ENCODE data around the gene PDSS2. TPM values are rescaled to one million over a fixed set of nuclear protein-coding genes. Genes with fewer than 3 reads are reported as not detected.

PDSS2 gene
- total RNA-seq, 1 experiment from 2014 or later = 17.8 TPM

DNA sequence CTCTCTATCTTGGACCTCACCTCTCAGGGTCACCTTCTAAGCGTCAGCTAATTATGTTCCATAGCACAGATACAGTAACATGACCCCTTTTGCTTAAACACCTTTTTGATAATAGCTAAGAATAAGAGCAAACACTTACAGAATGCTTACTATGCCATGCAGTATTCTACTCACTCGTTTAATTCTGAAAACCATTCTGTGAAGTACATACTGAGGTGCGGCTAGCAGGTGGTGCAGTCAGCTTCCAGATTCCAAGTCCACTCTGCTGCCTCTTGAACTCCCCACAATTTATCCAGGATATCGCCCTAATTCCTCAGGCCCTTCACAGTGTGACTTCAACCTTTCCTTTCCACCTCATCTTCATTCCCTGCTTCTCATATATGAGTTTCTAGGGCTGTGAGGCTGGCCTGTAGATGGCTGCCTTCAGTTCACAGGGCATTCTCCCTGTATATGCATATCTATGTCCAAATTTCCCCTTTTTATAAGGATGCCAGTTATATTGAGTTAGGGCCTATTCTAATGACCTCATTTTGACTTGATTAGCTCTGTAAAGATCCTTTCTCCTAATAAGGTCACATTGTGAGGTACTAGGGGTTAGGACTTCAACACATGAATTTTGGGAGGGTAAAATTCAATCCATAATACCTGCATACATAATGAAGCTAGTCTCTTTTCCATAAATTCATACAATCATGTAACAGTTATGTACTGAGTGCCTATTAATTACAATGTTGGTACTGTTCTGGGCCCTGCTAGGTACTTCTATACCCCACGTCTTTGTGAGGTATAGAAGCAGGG lies 130.1 kb downstream of the PDSS2 start:
- BruUV-seq (replicated peaks) = no TSS peak

DNA sequence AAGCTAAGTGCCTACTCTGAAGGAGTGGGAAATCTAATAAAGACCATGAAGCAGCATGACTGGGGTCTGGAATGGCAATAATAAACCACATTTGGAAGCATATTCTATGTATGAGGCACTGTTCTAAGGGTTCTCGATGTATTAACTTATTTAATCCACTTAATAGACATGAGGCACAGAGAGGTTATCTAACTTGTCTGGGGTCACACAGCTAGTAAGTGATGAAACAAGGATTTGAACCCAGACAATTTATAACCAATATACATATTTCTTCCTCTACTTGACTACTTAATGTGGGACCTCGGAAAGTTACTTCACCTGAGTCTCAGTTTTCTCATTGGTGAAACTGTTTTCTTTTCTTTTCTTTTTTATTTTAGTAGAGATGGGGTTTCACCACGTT lies 131.3 kb downstream of the PDSS2 start:
- Histone ChIP-seq H3K4me2 (no peak overlapping the region), H2AFZ (no peak overlapping the region), H3K36me3 (ENCODE audit: low read depth) (no peaks in the 10 kb centered on the region), H3K27ac (no peak overlapping the region), H3K9me3 (ENCODE audit: insufficient read depth, low read depth) (no peaks in the 10 kb centered on the region), H3K9me2 (ENCODE audit: insufficient read depth) (no peaks in the 10 kb centered on the region), H4K20me1 (ENCODE audit: insufficient read depth) (no peaks in the 10 kb centered on the region), H3F3A (ENCODE audit: insufficient read depth, low read depth) (no peaks in the 10 kb centered on the region), H3K4me1 (replicated peaks; ENCODE audit: insufficient read depth) (no peaks in the 10 kb centered on the region), H3K27me3 (ENCODE audit: insufficient read depth, low read depth) (no peaks in the 10 kb centered on the region), H3K4me3 (no peak overlapping the region), H3K79me2 (ENCODE audit: low read depth) (no peaks in the 10 kb centered on the region)
- TF ChIP-seq, protein P1, sequence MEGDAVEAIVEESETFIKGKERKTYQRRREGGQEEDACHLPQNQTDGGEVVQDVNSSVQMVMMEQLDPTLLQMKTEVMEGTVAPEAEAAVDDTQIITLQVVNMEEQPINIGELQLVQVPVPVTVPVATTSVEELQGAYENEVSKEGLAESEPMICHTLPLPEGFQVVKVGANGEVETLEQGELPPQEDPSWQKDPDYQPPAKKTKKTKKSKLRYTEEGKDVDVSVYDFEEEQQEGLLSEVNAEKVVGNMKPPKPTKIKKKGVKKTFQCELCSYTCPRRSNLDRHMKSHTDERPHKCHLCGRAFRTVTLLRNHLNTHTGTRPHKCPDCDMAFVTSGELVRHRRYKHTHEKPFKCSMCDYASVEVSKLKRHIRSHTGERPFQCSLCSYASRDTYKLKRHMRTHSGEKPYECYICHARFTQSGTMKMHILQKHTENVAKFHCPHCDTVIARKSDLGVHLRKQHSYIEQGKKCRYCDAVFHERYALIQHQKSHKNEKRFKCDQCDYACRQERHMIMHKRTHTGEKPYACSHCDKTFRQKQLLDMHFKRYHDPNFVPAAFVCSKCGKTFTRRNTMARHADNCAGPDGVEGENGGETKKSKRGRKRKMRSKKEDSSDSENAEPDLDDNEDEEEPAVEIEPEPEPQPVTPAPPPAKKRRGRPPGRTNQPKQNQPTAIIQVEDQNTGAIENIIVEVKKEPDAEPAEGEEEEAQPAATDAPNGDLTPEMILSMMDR (conservative IDR thresholded peaks at IDR 0.05) = no peak
- no peak for DNase-seq
- intact Hi-C loops (cut with micrococcal nuclease; ENCODE audit: unreplicated experiment) = no loop called here
- no TSS peak for BruUV-seq (replicated peaks)
- ChIA-PET CTCF (interaction anchor here (0.6 kb wide), 1 partner anchor 10 kb away, joined by 3 read pairs; no protein-coding TSS in a partner anchor), POLR2A (ENCODE audit: unreplicated experiment) (no interaction called here)

More for the DNA sequence above, 130.1 kb downstream of the PDSS2 start:
- TF ChIP-seq, protein P1 (conservative IDR thresholded peaks at IDR 0.05) = no peak
- no peak for TF ChIP-seq EZH2 (IDR thresholded peaks at IDR 0.05; ENCODE audit: low read depth)
- no peak overlapping the region for H2AFZ ChIP-seq
- no peak for DNase-seq
- intact Hi-C loops (cut with micrococcal nuclease; ENCODE audit: unreplicated experiment) = no loop called here
- no peaks in the 10 kb centered on the region for H4K20me1 ChIP-seq (ENCODE audit: insufficient read depth)
- no peak overlapping the region for H3K4me3 ChIP-seq
- CTCF ChIA-PET = no interaction called here
- H3K27me3 ChIP-seq (ENCODE audit: insufficient read depth, low read depth) = no peaks in the 10 kb centered on the region
- no peaks in the 10 kb centered on the region for H3K9me2 ChIP-seq (ENCODE audit: insufficient read depth)
- no peaks in the 10 kb centered on the region for H3K36me3 ChIP-seq (ENCODE audit: low read depth)
- H3K4me2 ChIP-seq = no peak overlapping the region
- no peaks in the 10 kb centered on the region for H3K79me2 ChIP-seq (ENCODE audit: low read depth)
- no peaks in the 10 kb centered on the region for H3K9me3 ChIP-seq (ENCODE audit: insufficient read depth, low read depth)
- H3K4me1 ChIP-seq (replicated peaks; ENCODE audit: insufficient read depth) = no peaks in the 10 kb centered on the region
- POLR2A ChIA-PET (ENCODE audit: unreplicated experiment) = no interaction called here
- no peaks in the 10 kb centered on the region for H3F3A ChIP-seq (ENCODE audit: insufficient read depth, low read depth)
- H3K27ac ChIP-seq = no peak overlapping the region

DNA sequence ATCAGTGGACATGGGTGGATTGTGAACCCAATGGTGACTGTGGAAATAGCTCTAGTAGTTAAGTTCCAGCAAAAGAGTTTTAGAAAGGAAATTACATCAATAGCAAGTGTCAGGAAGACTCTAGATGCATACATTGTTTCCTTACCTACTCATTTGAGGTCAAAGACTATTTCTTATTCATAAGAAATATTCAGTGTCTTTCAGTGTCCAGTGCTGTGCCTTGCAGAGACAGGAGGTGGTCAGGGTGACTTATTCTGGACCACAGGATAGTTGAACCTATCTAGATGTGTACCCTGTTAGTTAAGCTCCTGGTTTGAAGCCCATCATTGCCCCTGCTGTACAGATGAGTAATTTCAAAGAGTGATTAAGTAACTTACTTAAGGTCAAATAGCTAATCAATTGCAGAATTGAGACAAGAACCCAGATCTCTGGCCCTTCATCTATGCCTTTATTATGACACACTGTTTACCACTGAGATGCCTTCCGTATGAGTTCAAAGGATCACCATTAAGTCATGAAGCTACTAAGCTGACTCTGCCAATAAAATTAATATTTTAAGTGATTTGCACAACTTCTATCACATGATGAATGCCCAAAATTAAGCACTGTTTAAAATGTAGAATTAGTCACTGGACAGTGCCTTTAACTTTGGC lies 136.1 kb downstream of the PDSS2 start:
- H4K20me1 ChIP-seq (ENCODE audit: insufficient read depth) = no peaks in the 10 kb centered on the region; the same call in 1 of the 2 replicates
- H3K36me3 ChIP-seq (ENCODE audit: low read depth) = no peaks in the 10 kb centered on the region
- ChIA-PET POLR2A (ENCODE audit: unreplicated experiment) (interaction anchor here (0.6 kb wide), 1 partner anchor 13 kb away, joined by 3 read pairs; no protein-coding TSS in a partner anchor), CTCF (no interaction called here)
- H3K79me2 ChIP-seq (ENCODE audit: low read depth) = no peaks in the 10 kb centered on the region
- no peak overlapping the region for H3K27ac ChIP-seq
- intact Hi-C loops (cut with micrococcal nuclease; ENCODE audit: unreplicated experiment) = no loop called here
- no peaks in the 10 kb centered on the region for H3K27me3 ChIP-seq (ENCODE audit: insufficient read depth, low read depth)
- H3K9me3 ChIP-seq (ENCODE audit: insufficient read depth, low read depth) = no peaks in the 10 kb centered on the region
- H3F3A ChIP-seq (ENCODE audit: insufficient read depth, low read depth) = no peaks in the 10 kb centered on the region
- no peaks in the 10 kb centered on the region for H3K4me1 ChIP-seq (replicated peaks; ENCODE audit: insufficient read depth)
- DNase-seq = no peak
- no peak overlapping the region for H3K4me3 ChIP-seq
- H2AFZ ChIP-seq = no peak overlapping the region
- H3K9me2 ChIP-seq (ENCODE audit: insufficient read depth) = no peaks in the 10 kb centered on the region
- no peak overlapping the region for H3K4me2 ChIP-seq
- no TSS peak for BruUV-seq (replicated peaks)
- TF ChIP-seq, protein P1 (conservative IDR thresholded peaks at IDR 0.05) = no peak
- no peak for TF ChIP-seq EZH2 (IDR thresholded peaks at IDR 0.05; ENCODE audit: low read depth)
